Smooth muscle cell (in vitro differentiated cells): Measurements from ENCODE around the gene EIF4B. TPM values are rescaled to one million over a fixed set of nuclear protein-coding genes. Genes with fewer than 3 reads are reported as not detected.

Source experiments
- DNase-seq: peaks from one replicate; lab custom pipeline; 2025; ENCODE audit not compliant: unreplicated experiment; lab: John Stamatoyannopoulos, UW
- H2AFZ ChIP-seq: fragments of 200-600 bp; sonication (generic); 2 replicates; pipeline ENCODE4 v1.6.0; 2016; ENCODE audit warnings: antibody characterized with exemption, low read depth, mild to moderate bottlenecking
- H3F3A ChIP-seq: fragments of 200-600 bp; sonication (generic); 2 replicates; pipeline ENCODE4 v1.6.0; 2017; ENCODE audit warnings: antibody characterized with exemption, low read depth
- H3K27ac ChIP-seq: fragments of 200-600 bp; sonication (generic); 2 replicates; pipeline ENCODE4 v1.5.1; 2016; ENCODE audit warnings: low read depth, mild to moderate bottlenecking
- H3K27me3 ChIP-seq: fragments of 200-600 bp; sonication (generic); 2 replicates; pipeline ENCODE4 v1.6.1; 2016; ENCODE audit warnings: low read depth, mild to moderate bottlenecking
- H3K36me3 ChIP-seq: fragments of 200-600 bp; sonication (generic); 2 replicates; pipeline ENCODE4 v1.5.1; 2016; ENCODE audit warnings: low read depth
- H3K4me1 ChIP-seq: fragments of 200-600 bp; sonication (generic); 2 replicates; pipeline ENCODE4 v1.5.1; 2016; ENCODE audit warnings: low read depth
- H3K4me2 ChIP-seq: fragments of 200-600 bp; sonication (generic); 2 replicates; pipeline ENCODE4 v1.6.0; 2016; ENCODE audit warnings: mild to moderate bottlenecking
- H3K4me3 ChIP-seq: fragments of 200-600 bp; sonication (generic); 2 replicates; pipeline ENCODE4 v1.5.1; 2016; ENCODE audit warnings: mild to moderate bottlenecking
- H3K79me2 ChIP-seq: fragments of 200-600 bp; sonication (generic); 2 replicates; pipeline ENCODE4 v1.6.0; 2016; ENCODE audit warnings: low read depth, mild to moderate bottlenecking
- H3K9ac ChIP-seq: fragments of 200-600 bp; sonication (generic); 2 replicates; pipeline ENCODE4 v1.6.0; 2016; ENCODE audit warnings: low read depth
- H3K9me3 ChIP-seq: fragments of 200-600 bp; sonication (generic); replicated peaks from 2 replicates; pipeline ENCODE4 v1.5.1; 2016; ENCODE audit warnings: low read depth
- H4K20me1 ChIP-seq: fragments of 200-600 bp; sonication (generic); 2 replicates; pipeline ENCODE4 v1.6.0; 2016; ENCODE audit warnings: low read depth
- WGBS: methylation state at CpG from one replicate; pipeline ENCODE4 v1.1.7; 2016; ENCODE audit warnings: low lambda C conversion rate; 5-methylcytosine and 5-hydroxymethylcytosine counted together
- polyA plus RNA-seq: library from polyadenylated mRNA; unstranded; fragments of >200 nt; fragmentation: Nextera tagmentation; extraction: Ambion mirVana; gene quantifications from 2 replicates; pipeline ENCODE4 v1.2.1, GENCODE V29; 2016
- total RNA-seq: library from RNA; depleted of rRNA; stranded (reverse); fragments of >200 nt; gene quantifications from 2 replicates; pipeline ENCODE4 v1.2.3, GENCODE V29; 2014
- TF ChIP-seq, protein P1 (sequence below): fragments of 200-600 bp; sonication (generic); IDR thresholded peaks from 2 replicates; pipeline ENCODE4 v1.5.1; 2017; ENCODE audit warnings: borderline replicate concordance, mild to moderate bottlenecking, antibody characterized with exemption; ENCODE audit not compliant: insufficient read depth, poor library complexity, severe bottlenecking

The EIF4B gene
- total and polyA plus RNA-seq, 2 experiments from 2014 or later: 39.9 to 241 TPM

DNA sequence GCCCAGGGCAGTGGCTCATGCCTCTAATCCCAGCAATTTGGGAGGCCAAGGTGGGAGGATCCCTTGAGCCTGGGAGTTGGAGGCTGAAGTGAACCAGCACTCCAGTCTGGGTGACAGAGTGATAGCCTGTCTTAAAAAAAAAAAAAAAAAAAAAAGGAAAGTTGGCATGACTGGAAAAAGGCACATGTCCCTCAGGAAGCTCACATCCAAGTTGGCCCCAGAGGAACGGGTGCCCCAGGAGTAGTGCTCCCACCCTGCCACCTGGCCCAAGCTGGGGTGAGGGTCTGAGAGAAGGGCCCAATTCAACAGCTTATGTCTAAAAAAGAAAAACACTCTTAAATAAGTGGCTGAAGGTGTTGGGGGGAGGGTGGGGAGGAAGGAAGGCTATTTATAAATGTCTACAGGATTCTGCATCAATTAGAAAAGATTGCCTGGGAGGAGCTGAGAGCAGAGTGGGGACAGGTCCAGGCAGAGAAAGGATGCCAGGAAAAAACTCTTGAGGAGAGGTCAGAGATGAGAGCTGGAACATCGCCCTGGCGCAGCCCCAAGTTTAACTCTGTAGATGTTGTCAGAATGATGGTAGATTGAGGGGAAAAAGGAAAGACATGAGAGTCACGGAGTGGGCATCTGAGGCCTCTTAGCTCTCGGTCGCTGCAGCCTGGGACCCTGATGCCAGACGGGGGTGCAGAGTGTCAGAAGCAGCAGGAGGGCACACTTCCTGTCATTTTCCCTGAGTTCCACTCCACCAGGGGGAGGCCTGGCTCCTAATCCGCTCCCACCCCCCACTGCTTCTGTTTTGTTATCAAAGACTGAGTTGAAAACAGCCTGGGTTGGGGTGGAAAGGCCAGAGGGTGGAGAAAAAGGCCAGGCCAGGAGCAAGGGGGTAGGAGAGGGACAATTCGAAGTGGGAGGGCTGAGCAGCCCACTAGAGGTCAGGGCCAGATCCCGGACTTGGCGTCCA is 65.6 kb downstream of the EIF4B start:
- Histone ChIP-seq H4K20me1 (peaks cover 56% of the 10 kb centered on the region), H3K4me3 (no peak overlapping the region), H2AFZ (no peak overlapping the region), H3K36me3 (no peaks in the 10 kb centered on the region), H3K27me3 (no peaks in the 10 kb centered on the region), H3K27ac (no peak overlapping the region), H3F3A (no peaks in the 10 kb centered on the region), H3K9ac (no peak overlapping the region), H3K4me2 (no peak overlapping the region), H3K79me2 (no peaks in the 10 kb centered on the region), H3K4me1 (no peaks in the 10 kb centered on the region), H3K9me3 (no peaks in the 10 kb centered on the region)
- TF ChIP-seq, protein P1, sequence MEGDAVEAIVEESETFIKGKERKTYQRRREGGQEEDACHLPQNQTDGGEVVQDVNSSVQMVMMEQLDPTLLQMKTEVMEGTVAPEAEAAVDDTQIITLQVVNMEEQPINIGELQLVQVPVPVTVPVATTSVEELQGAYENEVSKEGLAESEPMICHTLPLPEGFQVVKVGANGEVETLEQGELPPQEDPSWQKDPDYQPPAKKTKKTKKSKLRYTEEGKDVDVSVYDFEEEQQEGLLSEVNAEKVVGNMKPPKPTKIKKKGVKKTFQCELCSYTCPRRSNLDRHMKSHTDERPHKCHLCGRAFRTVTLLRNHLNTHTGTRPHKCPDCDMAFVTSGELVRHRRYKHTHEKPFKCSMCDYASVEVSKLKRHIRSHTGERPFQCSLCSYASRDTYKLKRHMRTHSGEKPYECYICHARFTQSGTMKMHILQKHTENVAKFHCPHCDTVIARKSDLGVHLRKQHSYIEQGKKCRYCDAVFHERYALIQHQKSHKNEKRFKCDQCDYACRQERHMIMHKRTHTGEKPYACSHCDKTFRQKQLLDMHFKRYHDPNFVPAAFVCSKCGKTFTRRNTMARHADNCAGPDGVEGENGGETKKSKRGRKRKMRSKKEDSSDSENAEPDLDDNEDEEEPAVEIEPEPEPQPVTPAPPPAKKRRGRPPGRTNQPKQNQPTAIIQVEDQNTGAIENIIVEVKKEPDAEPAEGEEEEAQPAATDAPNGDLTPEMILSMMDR: no peak
- no peak for DNase-seq
- 72% methylated on average over 11 of the region's 11 CpGs for WGBS

DNA sequence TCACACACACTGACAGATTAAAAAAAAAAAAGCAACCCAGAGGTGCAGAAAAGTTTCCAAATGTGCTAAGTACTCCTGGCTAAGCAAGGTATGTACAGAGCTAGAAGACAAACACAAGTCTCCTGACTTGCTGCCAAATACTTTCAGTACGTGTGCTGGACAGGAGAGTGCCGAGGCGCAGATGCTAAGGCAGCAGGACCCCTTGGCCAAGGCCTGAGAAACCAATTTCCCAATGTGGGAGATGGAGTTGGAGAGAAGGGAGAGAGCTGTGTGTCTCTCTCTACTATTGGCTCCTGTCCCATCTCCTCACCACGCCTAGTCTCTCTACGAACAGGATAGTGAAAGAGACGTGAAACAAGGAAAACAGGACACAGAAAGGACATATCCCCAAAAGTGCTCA is 67.6 kb downstream of the EIF4B start:
- Histone ChIP-seq H3K9ac (no peak overlapping the region), H2AFZ (no peak overlapping the region), H3K4me1 (peaks cover 8% of the 10 kb centered on the region), H3K36me3 (no peaks in the 10 kb centered on the region), H3K27ac (no peak overlapping the region), H3K4me3 (no peak overlapping the region), H3K9me3 (no peaks in the 10 kb centered on the region), H4K20me1 (peaks cover 61% of the 10 kb centered on the region), H3F3A (no peaks in the 10 kb centered on the region), H3K4me2 (no peak overlapping the region), H3K79me2 (peaks cover 19% of the 10 kb centered on the region), H3K27me3 (no peaks in the 10 kb centered on the region)
- 95% methylated on average over 6 of the region's 6 CpGs for WGBS
- no peak for DNase-seq
- TF ChIP-seq, protein P1: no peak

GRCh38 chr12:53074283-53074998 is 68.2 kb downstream of the EIF4B start:
- no peaks in the 10 kb centered on the region for H3K27me3 ChIP-seq
- no peak for DNase-seq
- H3K4me3 ChIP-seq: no peak overlapping the region
- no peaks in the 10 kb centered on the region for H3K9me3 ChIP-seq
- no peak overlapping the region for H3K27ac ChIP-seq
- peaks cover 8% of the 10 kb centered on the region for H3K4me1 ChIP-seq
- no peaks in the 10 kb centered on the region for H3F3A ChIP-seq
- 96% methylated on average over 11 of the region's 11 CpGs for WGBS
- TF ChIP-seq, protein P1: no peak
- no peak overlapping the region for H3K4me2 ChIP-seq
- no peak overlapping the region for H2AFZ ChIP-seq
- H3K79me2 ChIP-seq: peaks cover 19% of the 10 kb centered on the region
- H3K9ac ChIP-seq: no peak overlapping the region
- peaks cover 58% of the 10 kb centered on the region for H4K20me1 ChIP-seq
- no peaks in the 10 kb centered on the region for H3K36me3 ChIP-seq
